ENCODE results near the gene GABPB2. TPM values are rescaled to one million over a fixed set of nuclear protein-coding genes. Genes with fewer than 3 reads are reported as not detected.

GABPB2 gene
- total RNA-seq (2021; ENCODE audit: unreplicated experiment) (8.1 TPM), Bru-seq, nascent RNA (percentile 49 among the genes with signal in this experiment), BruChase-seq, experiment 1, labeled RNA remaining after a 2-hour chase (percentile 58 among the genes with signal in this experiment), BruChase-seq, experiment 2, labeled RNA remaining after a 6-hour chase (percentile 71 among the genes with signal in this experiment)
- polyA plus RNA-seq (2012; ENCODE audit: insufficient read length): 2.2 TPM
- long read RNA-seq, full-length matches to known transcripts: 2 of 11 reads
- long read RNA-seq, partial matches to known transcripts: 1 of 11 reads
- long read RNA-seq, other reads (novel, unspliced or antisense): 8 of 11 reads

DNA sequence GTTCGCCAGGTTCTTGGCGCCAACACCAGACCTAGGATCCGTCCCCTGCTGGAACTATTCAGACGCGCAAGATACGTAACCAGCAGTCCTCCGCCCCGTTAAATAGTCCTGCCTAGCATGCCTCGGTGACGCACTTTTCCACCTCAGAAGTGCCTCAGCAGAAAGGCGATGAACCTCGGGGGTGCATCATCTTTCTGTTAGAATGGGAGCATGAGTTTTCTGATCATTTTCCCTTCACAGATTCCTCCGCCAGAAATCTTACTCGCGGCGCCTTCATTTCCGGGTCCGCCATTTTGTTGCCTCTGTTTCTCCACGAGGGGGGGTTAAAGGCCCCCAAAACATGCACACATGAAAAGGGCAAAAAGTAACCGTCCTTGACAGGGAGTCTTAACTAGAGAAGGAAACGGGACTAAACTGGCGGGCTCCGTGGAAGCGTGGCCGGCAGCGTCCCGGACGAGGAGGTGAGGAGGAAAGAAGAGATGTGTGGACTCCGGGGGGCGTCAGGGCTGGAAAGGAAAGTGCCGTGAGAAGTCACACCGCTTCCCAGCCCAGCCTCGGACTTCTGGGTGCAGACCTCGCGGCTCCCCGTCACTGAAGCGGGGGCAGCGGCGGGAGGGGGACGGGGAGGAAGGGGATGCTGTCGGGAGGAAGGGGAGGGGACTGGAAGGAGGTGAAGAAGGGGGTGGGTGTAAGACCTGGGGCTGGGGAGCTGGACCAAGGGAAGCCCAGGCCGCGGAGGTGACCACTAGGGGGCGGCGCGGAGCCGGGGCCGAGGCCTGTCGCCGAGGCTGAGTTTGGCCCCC lies at the start of gene GABPB2:
Gene GABPB2, plus strand, starts transcription at position 288 of the 803 bp plus-strand sequence. CDS start 17,429 bp downstream, outside the sequence.
- BruUV-seq (replicated peaks): TSS peak; percentile 90

DNA sequence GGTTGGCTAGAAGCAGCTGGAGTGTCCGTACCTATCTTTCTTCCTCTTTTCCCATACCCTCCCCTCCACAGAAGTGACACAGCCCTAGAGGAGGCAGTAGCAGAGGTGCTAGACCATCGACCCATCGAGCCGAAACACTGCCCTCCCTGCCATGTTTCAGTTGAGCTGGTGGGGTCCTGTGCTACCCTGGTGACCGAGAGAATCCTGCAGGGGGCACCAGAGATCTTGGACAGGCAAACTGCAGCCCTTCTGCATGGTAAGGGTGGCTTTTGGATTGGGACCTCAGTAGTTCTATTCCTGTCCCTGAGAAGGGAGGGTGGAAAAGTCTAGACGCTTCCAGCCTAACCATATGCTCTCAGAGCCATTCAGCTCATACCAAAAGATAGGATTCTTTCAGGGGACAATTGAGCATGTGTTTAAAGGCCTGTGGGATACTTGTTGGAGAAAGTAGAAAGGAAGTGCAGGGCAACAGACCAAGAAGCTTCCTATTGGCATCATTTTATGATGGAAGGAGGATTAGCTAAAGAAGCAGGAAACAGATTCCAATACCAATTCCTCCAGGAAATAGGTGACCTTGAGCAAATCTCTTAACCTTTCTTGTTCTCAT lies 45.9 kb upstream of the GABPB2 start:
- DNase-seq (ENCODE audit: low read depth, low spot score): no peak
- no peak overlapping the region for H3K27ac ChIP-seq (ENCODE audit: low read length)
- H3K36me3 ChIP-seq (ENCODE audit: control insufficient read depth, insufficient read depth, low read length): no peaks in the 10 kb centered on the region
- ATAC-seq: peak; percentile 96
- no peaks in the 10 kb centered on the region for H3K27me3 ChIP-seq (ENCODE audit: control insufficient read depth, insufficient read depth, low read length)
- BruUV-seq (replicated peaks): no TSS peak
- ChIA-PET CTCF (interaction anchor here (1.3 kb wide), 1 partner anchor 23 kb away, joined by 5 read pairs; the partner anchor contains the start of gene C1orf56), POLR2A (interaction anchor here (0.7 kb wide), 1 partner anchor 33 kb away, joined by 3 read pairs; no protein-coding TSS in a partner anchor)
- in situ Hi-C loops (cut with HindIII; ENCODE audit: low pct_unique_long_range_greater_than_20kb, low sequenced_read_pairs) (no loop called here), intact Hi-C loops (cut with micrococcal nuclease; ENCODE audit: unreplicated experiment) (no loop called here)
- H3K4me3 ChIP-seq (ENCODE audit: low read depth in 2 of 2, low read length in 2 of 2): no peak overlapping the region
- H3K4me1 ChIP-seq (ENCODE audit: control insufficient read depth, insufficient read depth, low read length): no peaks in the 10 kb centered on the region
- H3K9me3 ChIP-seq (ENCODE audit: control insufficient read depth, insufficient read depth, low read depth, low read length): no peaks in the 10 kb centered on the region
- TF ChIP-seq, protein P1, sequence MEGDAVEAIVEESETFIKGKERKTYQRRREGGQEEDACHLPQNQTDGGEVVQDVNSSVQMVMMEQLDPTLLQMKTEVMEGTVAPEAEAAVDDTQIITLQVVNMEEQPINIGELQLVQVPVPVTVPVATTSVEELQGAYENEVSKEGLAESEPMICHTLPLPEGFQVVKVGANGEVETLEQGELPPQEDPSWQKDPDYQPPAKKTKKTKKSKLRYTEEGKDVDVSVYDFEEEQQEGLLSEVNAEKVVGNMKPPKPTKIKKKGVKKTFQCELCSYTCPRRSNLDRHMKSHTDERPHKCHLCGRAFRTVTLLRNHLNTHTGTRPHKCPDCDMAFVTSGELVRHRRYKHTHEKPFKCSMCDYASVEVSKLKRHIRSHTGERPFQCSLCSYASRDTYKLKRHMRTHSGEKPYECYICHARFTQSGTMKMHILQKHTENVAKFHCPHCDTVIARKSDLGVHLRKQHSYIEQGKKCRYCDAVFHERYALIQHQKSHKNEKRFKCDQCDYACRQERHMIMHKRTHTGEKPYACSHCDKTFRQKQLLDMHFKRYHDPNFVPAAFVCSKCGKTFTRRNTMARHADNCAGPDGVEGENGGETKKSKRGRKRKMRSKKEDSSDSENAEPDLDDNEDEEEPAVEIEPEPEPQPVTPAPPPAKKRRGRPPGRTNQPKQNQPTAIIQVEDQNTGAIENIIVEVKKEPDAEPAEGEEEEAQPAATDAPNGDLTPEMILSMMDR (IDR thresholded peaks at IDR 0.05): peak; percentile 83
- TF ChIP-seq SIN3A (IDR thresholded peaks at IDR 0.05; ENCODE audit: borderline replicate concordance, insufficient read depth, low read depth, low read length): no peak
- TF ChIP-seq TCF7L2 (IDR thresholded peaks at IDR 0.05; ENCODE audit: low read depth, low read length): no peak
- no peak for TF ChIP-seq POLR2AphosphoS5 (IDR thresholded peaks at IDR 0.05; ENCODE audit: low read depth, low read length)

More for the DNA sequence above, at the start of gene GABPB2:
- TF ChIP-seq, protein P2, sequence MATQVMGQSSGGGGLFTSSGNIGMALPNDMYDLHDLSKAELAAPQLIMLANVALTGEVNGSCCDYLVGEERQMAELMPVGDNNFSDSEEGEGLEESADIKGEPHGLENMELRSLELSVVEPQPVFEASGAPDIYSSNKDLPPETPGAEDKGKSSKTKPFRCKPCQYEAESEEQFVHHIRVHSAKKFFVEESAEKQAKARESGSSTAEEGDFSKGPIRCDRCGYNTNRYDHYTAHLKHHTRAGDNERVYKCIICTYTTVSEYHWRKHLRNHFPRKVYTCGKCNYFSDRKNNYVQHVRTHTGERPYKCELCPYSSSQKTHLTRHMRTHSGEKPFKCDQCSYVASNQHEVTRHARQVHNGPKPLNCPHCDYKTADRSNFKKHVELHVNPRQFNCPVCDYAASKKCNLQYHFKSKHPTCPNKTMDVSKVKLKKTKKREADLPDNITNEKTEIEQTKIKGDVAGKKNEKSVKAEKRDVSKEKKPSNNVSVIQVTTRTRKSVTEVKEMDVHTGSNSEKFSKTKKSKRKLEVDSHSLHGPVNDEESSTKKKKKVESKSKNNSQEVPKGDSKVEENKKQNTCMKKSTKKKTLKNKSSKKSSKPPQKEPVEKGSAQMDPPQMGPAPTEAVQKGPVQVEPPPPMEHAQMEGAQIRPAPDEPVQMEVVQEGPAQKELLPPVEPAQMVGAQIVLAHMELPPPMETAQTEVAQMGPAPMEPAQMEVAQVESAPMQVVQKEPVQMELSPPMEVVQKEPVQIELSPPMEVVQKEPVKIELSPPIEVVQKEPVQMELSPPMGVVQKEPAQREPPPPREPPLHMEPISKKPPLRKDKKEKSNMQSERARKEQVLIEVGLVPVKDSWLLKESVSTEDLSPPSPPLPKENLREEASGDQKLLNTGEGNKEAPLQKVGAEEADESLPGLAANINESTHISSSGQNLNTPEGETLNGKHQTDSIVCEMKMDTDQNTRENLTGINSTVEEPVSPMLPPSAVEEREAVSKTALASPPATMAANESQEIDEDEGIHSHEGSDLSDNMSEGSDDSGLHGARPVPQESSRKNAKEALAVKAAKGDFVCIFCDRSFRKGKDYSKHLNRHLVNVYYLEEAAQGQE (IDR thresholded peaks at IDR 0.05; ENCODE audit: insufficient read depth in 1 of 2, low read depth in 2 of 2, low read length in 1 of 2): peak in 1 of 2 experiments; percentile 33; a peak in 1 of 4 replicates
- peak; percentile 72; the same call in 1 of the 2 replicates for TF ChIP-seq TCF7L2 (IDR thresholded peaks at IDR 0.05; ENCODE audit: low read depth, low read length)
- TF ChIP-seq SIN3A (IDR thresholded peaks at IDR 0.05; ENCODE audit: borderline replicate concordance, insufficient read depth, low read depth, low read length): 0 out of 2 replicates have a peak, but pooled peaks have one; percentile 40
- peak; percentile 75 for TF ChIP-seq POLR2AphosphoS5 (IDR thresholded peaks at IDR 0.05; ENCODE audit: low read depth, low read length)
- TF ChIP-seq, protein P1 (IDR thresholded peaks at IDR 0.05): peak; percentile 99
- Histone ChIP-seq H3K4me3 (ENCODE audit: low read depth in 2 of 2, low read length in 2 of 2) (peak within 1 kb of the TSS; percentile 88 to 94), H3K27ac (ENCODE audit: low read length) (peak within 1 kb of the TSS; percentile 99), H3K9me3 (ENCODE audit: control insufficient read depth, insufficient read depth, low read depth, low read length) (no peaks in the 10 kb centered on the region), H3K36me3 (ENCODE audit: control insufficient read depth, insufficient read depth, low read length) (peaks cover 2% of the 10 kb centered on the region; the same call in 1 of the 2 replicates), H3K4me1 (ENCODE audit: control insufficient read depth, insufficient read depth, low read length) (peaks cover 13% of the 10 kb centered on the region), H3K27me3 (ENCODE audit: control insufficient read depth, insufficient read depth, low read length) (no peaks in the 10 kb centered on the region)
- DNase-seq (ENCODE audit: low read depth, low spot score): peak; percentile 88
- CTCF ChIA-PET: interaction anchor here (0.5 to 0.9 kb wide), 3 partner anchors 181 to 966 kb away, joined by 3 read pairs; partner anchors contain the start of gene S100A11
- peak; percentile 96 for ATAC-seq
- POLR2A ChIA-PET: interaction anchor here (0.6 to 0.9 kb wide), 4 partner anchors 8 to 59 kb away, joined by 3 to 5 read pairs (median 4); no protein-coding TSS in a partner anchor
- intact Hi-C loops (cut with micrococcal nuclease; ENCODE audit: unreplicated experiment): no loop called here
- in situ Hi-C loops (cut with HindIII; ENCODE audit: low pct_unique_long_range_greater_than_20kb, low sequenced_read_pairs): no loop called here

Measured in Panc1 (cell line).